ACHN (cell line): ENCODE data around the gene ASPA.

Source experiments
- DNase-seq: peaks from one replicate; pipeline ENCODE4 v3.0.0-alpha.2; 2015
- in situ Hi-C: cut with HindIII; loops from 2 replicates; pipeline ENCODE4 v1.10.0; 2017; ENCODE audit warnings: low sequenced_read_pairs, low pct_ligation_motif_present, low pct_unique_long_range_greater_than_20kb

Gene ASPA

DNA sequence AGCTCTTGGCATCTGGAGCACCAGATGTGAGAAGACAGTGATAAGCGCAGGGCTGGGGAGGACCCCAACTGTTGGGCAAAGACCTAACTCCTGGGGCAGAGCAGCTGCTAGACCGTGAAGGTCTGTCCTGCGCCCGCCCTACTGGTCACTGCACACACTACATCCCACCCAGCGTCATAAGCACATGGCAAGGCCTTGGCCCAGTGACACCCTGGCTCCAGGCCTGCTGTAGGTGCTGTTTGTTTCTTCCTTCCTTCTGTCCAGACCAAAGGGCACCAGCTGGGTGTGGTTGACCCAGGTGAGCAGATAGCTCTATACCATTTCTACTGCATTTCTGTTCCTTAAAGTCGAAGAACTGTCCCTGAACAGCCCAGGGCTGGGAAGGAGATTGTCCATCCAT, 75.4 kb downstream of the ASPA start:
- in situ Hi-C loops, result no loop called here
- no peak for DNase-seq

DNA sequence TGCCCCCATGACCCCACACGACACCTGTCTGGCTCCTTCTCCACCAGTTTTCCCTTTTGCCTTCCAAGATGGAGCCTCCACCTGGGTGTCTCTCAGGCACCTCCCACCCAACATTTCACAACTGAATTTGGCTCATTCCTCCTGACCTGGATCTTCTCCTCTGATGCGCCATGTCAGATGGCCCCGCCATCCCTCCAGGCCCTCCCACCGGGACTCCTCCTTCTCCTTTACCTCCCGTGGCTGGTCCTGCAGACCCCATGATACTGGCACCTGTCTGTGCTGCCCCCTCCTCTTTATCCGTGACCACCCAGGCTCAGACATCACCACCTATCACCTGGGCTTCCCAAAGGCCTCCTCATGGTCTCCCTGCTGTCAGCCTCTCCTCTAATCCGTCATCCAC, 77.1 kb downstream of the ASPA start:
- DNase-seq, result no peak
- in situ Hi-C loops, result no loop called here
